ENCODE data around the gene OAS1.

OAS1 gene

GRCh38 chr12:112964915-112965314, 58.2 kb downstream of the OAS1 start:
- no peak overlapping the region for H3K4me3 ChIP-seq (ENCODE audit: low read depth, low read length)
- POLR2A ChIA-PET = no interaction called here
- CTCF ChIA-PET = interaction anchor here (1.2 kb wide), 1 partner anchor 84 kb away, joined by 3 read pairs; no protein-coding TSS in a partner anchor
- DNase-seq (ENCODE audit: low read depth, low spot score) = no peak
- TF ChIP-seq CTCF (IDR thresholded peaks at IDR 0.05; ENCODE audit: insufficient read depth, low read length, missing control alignments) = no peak

GRCh38 chr12:112965643-112966042, 58.9 kb downstream of the OAS1 start:
- ChIA-PET POLR2A (no interaction called here), CTCF (no interaction called here)
- DNase-seq (ENCODE audit: low read depth, low spot score) = no peak

GRCh38 chr12:112967306-112967705, 60.5 kb downstream of the OAS1 start:
- no peak for DNase-seq (ENCODE audit: low read depth, low spot score)
- POLR2A ChIA-PET = no interaction called here
- CTCF ChIA-PET = no interaction called here
- no peak for TF ChIP-seq CTCF (IDR thresholded peaks at IDR 0.05; ENCODE audit: insufficient read depth, low read length, missing control alignments)
- H3K4me3 ChIP-seq (ENCODE audit: low read depth, low read length) = no peak overlapping the region

More at GRCh38 chr12:112965643-112966042, 58.9 kb downstream of the OAS1 start:
- no peak for TF ChIP-seq CTCF (IDR thresholded peaks at IDR 0.05; ENCODE audit: insufficient read depth, low read length, missing control alignments)
- no peak overlapping the region for H3K4me3 ChIP-seq (ENCODE audit: low read depth, low read length)

GRCh38 chr12:112967858-112968257, 61.1 kb downstream of the OAS1 start:
- H3K4me3 ChIP-seq (ENCODE audit: low read depth, low read length) = no peak overlapping the region
- POLR2A ChIA-PET = no interaction called here
- CTCF ChIA-PET = no interaction called here
- no peak for TF ChIP-seq CTCF (IDR thresholded peaks at IDR 0.05; ENCODE audit: insufficient read depth, low read length, missing control alignments)
- DNase-seq (ENCODE audit: low read depth, low spot score) = no peak

Measured in AG04449 (cell line).